ENCODE data around the gene DAPL1. TPM values are rescaled to one million over a fixed set of nuclear protein-coding genes. Genes with fewer than 3 reads are reported as not detected.

Gene DAPL1
- total RNA-seq, 4 donors from 2014 or later: 1.7 TPM; not detected in 3

DNA sequence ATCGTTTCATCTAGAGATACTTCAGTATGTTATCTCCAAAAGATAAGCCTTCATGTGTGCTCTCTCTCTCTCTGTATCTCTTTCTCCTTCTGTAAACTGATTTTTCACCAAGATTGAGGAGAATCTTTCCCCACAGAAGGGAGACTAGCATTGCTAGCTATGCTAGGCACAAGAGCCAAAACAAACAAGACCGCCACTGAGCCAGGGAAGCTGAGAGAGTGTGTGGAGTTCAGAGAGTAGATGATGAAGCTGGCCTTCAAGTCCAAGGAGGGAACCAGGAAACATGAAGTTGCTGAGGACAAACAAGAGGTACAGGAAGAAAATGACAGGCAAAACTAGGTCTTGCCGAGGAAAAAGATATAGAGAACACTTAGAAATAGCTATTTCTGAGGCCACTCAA, 23.4 kb downstream of the DAPL1 start:
- no peak for TF ChIP-seq CTCF (IDR thresholded peaks at IDR 0.05; ENCODE audit: low read depth)

DNA sequence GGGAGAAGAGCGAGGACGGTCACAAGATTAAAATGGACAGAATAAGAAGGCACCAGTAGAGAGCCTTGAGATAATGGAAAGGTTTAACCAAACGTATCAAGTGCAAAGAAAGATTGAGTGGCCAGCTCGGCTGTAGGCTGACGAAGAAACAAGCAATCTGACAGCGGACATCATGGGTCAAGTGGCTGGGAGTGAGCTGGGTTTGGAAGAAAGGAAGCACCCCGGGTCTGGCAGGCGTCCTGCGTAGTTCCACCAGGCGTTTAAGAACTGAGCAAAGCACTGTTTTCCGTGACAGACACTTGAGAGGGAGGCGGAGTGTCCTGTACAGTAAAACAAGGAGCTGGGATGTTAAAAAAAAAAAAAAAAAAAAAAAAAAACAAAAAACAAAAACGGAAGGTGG, 27.1 kb downstream of the DAPL1 start:
- no peak for TF ChIP-seq CTCF (IDR thresholded peaks at IDR 0.05; ENCODE audit: low read depth)

DNA sequence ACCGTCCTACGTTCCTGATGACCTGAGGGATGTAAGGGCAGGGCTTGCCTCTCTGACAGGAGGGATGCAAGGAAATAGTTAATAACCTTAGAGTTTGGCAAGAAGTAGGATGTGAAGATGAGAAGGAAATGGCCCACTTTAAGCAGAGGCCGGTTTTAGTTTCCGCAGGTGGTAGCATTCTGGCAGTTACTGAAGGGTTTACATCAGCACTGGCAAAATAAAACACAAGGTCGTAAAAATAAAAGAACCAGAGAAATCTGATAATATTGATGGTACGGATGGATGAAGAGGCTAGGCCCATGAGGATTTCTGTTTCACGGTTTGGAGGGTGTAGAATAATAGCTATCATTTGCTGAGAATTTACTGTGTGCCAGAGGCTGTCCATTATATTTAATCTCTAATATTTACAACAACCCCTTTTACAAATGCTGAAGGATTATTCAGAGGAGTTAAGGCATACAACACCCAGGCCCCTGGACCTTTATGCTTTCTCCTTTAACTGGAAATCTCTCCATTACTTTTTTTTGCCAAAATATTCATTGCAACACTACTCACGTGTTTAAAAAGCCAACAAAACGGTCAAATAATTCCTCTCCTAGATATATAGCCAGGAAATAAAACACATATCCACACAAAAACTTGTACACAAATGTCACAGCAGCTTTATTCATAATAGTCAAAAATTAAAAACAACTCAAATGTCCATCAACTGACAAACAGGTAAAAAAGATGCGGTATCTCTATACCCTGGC, 28.5 kb downstream of the DAPL1 start:
- TF ChIP-seq CTCF (IDR thresholded peaks at IDR 0.05; ENCODE audit: low read depth): no peak

DNA sequence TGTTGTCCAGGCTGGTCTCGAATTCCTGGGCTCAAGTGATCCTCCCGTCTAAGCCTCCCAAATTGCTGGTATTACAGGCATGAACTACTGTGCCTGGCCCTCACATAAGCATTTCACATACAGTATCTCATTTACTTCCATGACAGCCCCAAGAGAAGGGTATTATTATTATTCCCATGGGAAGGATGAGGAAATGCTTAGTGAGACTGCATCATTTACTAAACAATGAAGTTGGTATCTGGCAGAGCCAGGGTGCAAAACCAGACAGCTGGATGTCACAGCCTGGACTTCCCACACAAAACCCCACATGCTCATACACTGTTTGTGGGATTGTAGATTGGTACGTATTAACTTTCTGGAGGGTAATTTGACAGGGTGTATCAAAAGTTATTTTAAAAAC, 29.9 kb downstream of the DAPL1 start:
- no peak for TF ChIP-seq CTCF (IDR thresholded peaks at IDR 0.05; ENCODE audit: low read depth)

DNA sequence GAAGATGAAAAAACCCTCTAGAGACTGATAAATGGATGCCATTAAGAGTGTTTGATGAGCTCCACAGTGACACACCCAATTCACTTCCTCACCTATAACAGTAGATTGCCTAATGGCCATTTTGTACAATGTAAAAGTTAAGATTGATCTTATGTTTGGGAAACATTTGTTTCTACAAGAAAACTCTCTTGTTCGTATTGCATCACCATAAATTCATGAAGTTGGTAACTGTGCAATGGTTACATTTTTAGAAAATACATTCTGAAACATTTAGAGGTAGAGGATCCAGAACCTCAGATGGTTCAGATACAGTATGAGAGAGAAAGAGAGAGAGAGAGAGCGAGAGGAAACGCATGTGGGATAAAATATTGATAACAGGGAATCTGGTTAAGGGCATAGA, 31.8 kb downstream of the DAPL1 start:
- TF ChIP-seq CTCF (IDR thresholded peaks at IDR 0.05; ENCODE audit: low read depth): no peak

DNA sequence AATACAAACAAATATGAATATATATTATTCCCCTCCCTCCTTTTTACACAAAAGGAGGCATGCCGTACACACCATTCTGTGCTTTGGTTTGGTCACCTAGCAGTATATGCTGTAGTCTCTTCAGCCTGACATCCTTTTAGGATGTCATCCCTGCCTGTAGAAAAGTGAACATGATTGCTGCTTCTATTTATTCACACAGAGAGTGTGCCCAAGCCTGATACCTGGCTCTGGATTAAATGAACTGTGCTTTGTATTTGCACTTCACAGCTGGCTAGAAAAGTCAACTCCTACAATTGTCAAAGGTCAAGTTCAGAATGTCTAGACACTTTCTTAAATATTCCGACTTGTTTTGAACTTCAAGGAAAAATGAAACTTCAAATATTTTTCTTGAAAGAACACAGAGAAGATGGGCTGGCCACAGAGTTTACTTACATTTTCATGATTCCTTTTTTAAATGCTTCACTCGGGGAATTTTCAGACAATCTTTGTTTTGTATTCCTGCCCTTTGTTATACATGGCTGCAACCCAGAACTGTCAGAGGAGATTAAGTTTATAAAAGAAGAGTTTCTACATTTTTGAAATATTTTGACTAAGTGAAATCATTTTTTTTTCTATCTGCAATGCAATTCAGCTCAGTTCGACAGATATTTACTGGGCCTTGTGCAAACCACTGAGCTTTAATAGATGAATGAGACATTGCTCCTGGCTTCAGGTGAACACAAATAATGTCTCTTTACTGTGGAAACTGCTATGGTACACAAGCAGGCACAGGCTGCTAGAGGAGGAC, 33.5 kb downstream of the DAPL1 start:
- no peak for TF ChIP-seq CTCF (IDR thresholded peaks at IDR 0.05; ENCODE audit: low read depth)

DNA sequence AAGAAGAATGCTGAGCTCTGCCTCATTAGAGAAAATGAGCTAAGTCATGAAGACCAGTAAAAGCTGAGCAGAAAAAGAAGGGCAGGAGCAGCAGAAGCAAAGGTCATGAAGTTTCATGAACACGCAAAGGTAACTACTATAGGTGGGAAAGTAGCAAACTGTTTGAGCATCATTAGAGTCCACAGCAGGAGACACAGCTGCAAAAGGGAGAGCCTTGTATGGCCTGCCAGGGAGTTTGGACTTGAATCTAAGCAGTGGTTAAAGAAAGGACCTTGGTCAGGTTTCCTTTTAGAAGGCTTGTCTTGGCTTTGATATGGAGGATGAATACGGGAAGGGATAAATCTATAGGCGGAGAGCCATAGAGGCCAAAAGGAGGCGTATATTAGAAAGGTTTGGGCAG, 34.0 kb downstream of the DAPL1 start:
- no peak for TF ChIP-seq CTCF (IDR thresholded peaks at IDR 0.05; ENCODE audit: low read depth)

All from subcutaneous adipose tissue (tissue), 4 donors.